K562 (cell line): Measurements from ENCODE around the gene PET100. TPM values are rescaled to one million over a fixed set of nuclear protein-coding genes. Genes with fewer than 3 reads are reported as not detected.

ENCODE experiments used
- ADNP ChIP-seq: fragments of 200-800 bp; sonication (Bioruptor generic); IDR thresholded peaks from 2 replicates; pipeline ENCODE4 v1.6.1; 2016; ENCODE audit warnings: missing genetic modification characterization, missing compliant biosample characterization
- MAZ ChIP-seq, 2 experiments: fragments of 450-650 bp in 1 of 2; sonication (generic) in 1 of 2; formaldehyde crosslinking; IDR thresholded peaks in 1 of 2; conservative IDR thresholded peaks in 1 of 2; 2 replicates each; pipeline versions ENCODE4 v1.4.0 to v1.5.0; 2020; ENCODE audit warnings: mild to moderate bottlenecking in 1 of 2, missing genetic modification reagents in 1 of 2
- NCOA4 ChIP-seq: fragments of 450-650 bp; IDR thresholded peaks from 2 replicates; pipeline ENCODE4 v1.6.1; 2018; ENCODE audit warnings: mild to moderate bottlenecking; ENCODE audit not compliant: partially characterized antibody
- NFIC ChIP-seq: fragments of 450-650 bp; IDR thresholded peaks from 2 replicates; pipeline ENCODE4 v1.6.1; 2017; ENCODE audit warnings: mild to moderate bottlenecking, inconsistent platforms
- NONO ChIP-seq, 2 experiments: fragments of 200-400 bp in 1 of 2; fragments of 450-650 bp in 1 of 2; formaldehyde crosslinking in 1 of 2; IDR thresholded peaks; 2 replicates each; pipeline ENCODE4 v1.6.1; 2017; ENCODE audit warnings: low read depth in 2 of 2, mild to moderate bottlenecking in 2 of 2, moderate library complexity in 2 of 2, low read length in 1 of 2
- POU5F1 ChIP-seq: fragments of 150-350 bp; IDR thresholded peaks from 2 replicates; pipeline ENCODE4 v1.6.1; 2014; ENCODE audit warnings: borderline replicate concordance, low read length, low read depth, mild to moderate bottlenecking; ENCODE audit not compliant: partially characterized antibody
- TAF15 ChIP-seq: fragments of 200-400 bp; formaldehyde crosslinking; IDR thresholded peaks from 2 replicates; pipeline ENCODE4 v1.6.1; 2017; ENCODE audit warnings: mild to moderate bottlenecking, low read depth, low read length, moderate library complexity
- TAF7 ChIP-seq: fragments of 450-650 bp; IDR thresholded peaks from 2 replicates; pipeline ENCODE4 v1.6.1; 2016; ENCODE audit warnings: missing genetic modification characterization, missing compliant biosample characterization
- XRCC4 ChIP-seq: IDR thresholded peaks from one replicate; pipeline ENCODE4 v1.6.1; 2011; ENCODE audit not compliant: insufficient read depth, insufficient read length; ENCODE audit errors: extremely low read depth
- XRCC5 ChIP-seq: fragments of 200-400 bp; formaldehyde crosslinking; IDR thresholded peaks from 2 replicates; pipeline ENCODE4 v1.6.1; 2017; ENCODE audit warnings: low read depth, mild to moderate bottlenecking, low read length
- ZNF217 ChIP-seq: sonication (generic); formaldehyde crosslinking; IDR thresholded peaks from 2 replicates; pipeline ENCODE4 v1.8.0; 2022; ENCODE audit warnings: mild to moderate bottlenecking, missing genetic modification reagents
- ZNF644 ChIP-seq: fragments of 200-800 bp; sonication (Bioruptor generic); IDR thresholded peaks from 2 replicates; pipeline ENCODE4 v1.6.1; 2016; ENCODE audit warnings: low read depth, missing genetic modification characterization, missing compliant biosample characterization
- polyA plus RNA-seq, 8 experiments: library from polyadenylated mRNA; depleted of rRNA in 4 of 8; stranded (reverse) in 5 of 8; unstranded in 3 of 8; fragments of >200 nt; fragmentation: Nextera tagmentation in 2 of 8; fragmentation: Illumina TruSeq in 1 of 8; extraction: Ambion mirVana in 2 of 8; extraction: Trizol in 1 of 8; gene quantifications; 2 replicates each; pipeline versions ENCODE4 v1.2.1 to v1.2.3, GENCODE V29; 2011 to 2014; ENCODE audit warnings: inconsistent platforms in 1 of 8, missing spikeins in 1 of 8
- total RNA-seq, 7 experiments: library from RNA; depleted of rRNA in 6 of 7; stranded (reverse); fragments of >200 nt in 6 of 7; fragmentation: Illumina TruSeq in 2 of 7; extraction: Trizol in 2 of 7; gene quantifications; 2 replicates each; pipeline versions ENCODE4 v1.2.1 to v1.2.3, GENCODE V29; 2011 to 2021; ENCODE audit warnings: low replicate concordance in 1 of 7
- TF ChIP-seq, protein P1 (sequence below): IDR thresholded peaks from 2 replicates; pipeline ENCODE4 v1.6.1; 2011; ENCODE audit not compliant: insufficient read length; ENCODE audit errors: extremely low read depth
- TF ChIP-seq, protein P2 (sequence below), 3 experiments: fragments of 200-800 bp in 1 of 3; sonication (Bioruptor generic) in 1 of 3; sonication (generic) in 1 of 3; formaldehyde crosslinking in 1 of 3; IDR thresholded peaks; 2 replicates each; pipeline versions ENCODE4 v1.6.1 to v1.8.0; 2016 to 2022; ENCODE audit warnings: mild to moderate bottlenecking in 2 of 3, missing compliant biosample characterization in 2 of 3, missing genetic modification characterization in 2 of 3, missing genetic modification reagents in 1 of 3
- TF ChIP-seq, protein P3 (sequence below): sonication (generic); formaldehyde crosslinking; IDR thresholded peaks from 2 replicates; pipeline ENCODE4 v1.8.0; 2022; ENCODE audit warnings: missing genetic modification reagents, mild to moderate bottlenecking, borderline replicate concordance
- TF ChIP-seq, protein P4 (sequence below): fragments of 250-450 bp; sonication (Bioruptor Pico); IDR thresholded peaks from 2 replicates; pipeline ENCODE4 v1.5.0; 2020; ENCODE audit warnings: mild to moderate bottlenecking
- TF ChIP-seq, protein P5 (sequence below): sonication (generic); formaldehyde crosslinking; IDR thresholded peaks from 2 replicates; pipeline ENCODE4 v1.8.1; 2023; ENCODE audit warnings: mild to moderate bottlenecking, missing genetic modification reagents
- TF ChIP-seq, protein P6 (sequence below): sonication (generic); formaldehyde crosslinking; IDR thresholded peaks from 2 replicates; pipeline ENCODE4 v1.9.0; 2022; ENCODE audit warnings: mild to moderate bottlenecking, missing genetic modification reagents

PET100 gene
- total and polyA plus RNA-seq, 9 of the 15 experiments (the other 6 are each of a cell fraction or from before 2014, with no cell fraction given): 62.3 to 351 (median 98.3) TPM

DNA sequence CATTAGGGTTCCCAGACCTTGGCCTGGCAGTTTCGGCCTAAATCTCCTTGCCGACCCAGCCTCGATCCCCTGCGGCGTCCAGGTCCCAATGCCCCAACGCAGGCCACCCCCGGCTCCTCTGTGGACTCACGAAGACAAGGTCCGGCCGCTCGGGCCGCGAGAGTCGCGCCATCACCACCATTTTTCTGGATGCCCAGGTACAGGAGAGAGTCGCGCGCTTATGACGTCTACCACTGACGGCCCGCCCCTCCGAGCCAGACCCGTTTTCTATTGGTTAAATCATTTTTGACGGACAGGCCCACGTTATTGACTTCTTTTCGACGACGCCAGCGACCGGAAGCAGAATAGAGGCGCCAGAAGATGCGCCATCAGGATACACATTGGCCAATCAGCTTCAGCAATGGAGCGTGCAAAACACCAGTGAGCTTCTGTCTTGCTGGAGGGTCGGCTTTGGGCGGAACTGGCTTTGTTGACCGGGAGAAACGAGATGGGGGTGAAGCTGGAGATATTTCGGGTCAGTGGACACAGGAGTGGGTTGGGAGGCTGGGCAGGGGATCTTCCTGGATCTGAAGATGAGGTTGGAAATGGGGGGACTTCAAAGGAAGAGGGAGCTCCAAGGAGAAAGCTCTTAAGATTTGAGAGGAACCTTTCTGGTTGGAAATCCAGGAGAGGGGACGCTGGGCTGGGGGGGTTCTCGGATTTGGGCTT, at the start of gene PET100, which contains the start of gene XAB2 (continued):
- TF ChIP-seq, protein P1, sequence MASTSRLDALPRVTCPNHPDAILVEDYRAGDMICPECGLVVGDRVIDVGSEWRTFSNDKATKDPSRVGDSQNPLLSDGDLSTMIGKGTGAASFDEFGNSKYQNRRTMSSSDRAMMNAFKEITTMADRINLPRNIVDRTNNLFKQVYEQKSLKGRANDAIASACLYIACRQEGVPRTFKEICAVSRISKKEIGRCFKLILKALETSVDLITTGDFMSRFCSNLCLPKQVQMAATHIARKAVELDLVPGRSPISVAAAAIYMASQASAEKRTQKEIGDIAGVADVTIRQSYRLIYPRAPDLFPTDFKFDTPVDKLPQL: no peak
- no peak for TF ChIP-seq XRCC4
- TF ChIP-seq NFIC: no peak
- TF ChIP-seq, protein P2, sequence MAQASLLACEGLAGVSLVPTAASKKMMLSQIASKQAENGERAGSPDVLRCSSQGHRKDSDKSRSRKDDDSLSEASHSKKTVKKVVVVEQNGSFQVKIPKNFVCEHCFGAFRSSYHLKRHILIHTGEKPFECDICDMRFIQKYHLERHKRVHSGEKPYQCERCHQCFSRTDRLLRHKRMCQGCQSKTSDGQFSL (CRISPR knock-in tag; IDR thresholded peaks at IDR 0.05): no peak
- TF ChIP-seq, protein P2 (tag; IDR thresholded peaks at IDR 0.05): peak in 1 of 2 experiments; percentile 67; a peak in 1 of 4 replicates
- TF ChIP-seq, protein P3, sequence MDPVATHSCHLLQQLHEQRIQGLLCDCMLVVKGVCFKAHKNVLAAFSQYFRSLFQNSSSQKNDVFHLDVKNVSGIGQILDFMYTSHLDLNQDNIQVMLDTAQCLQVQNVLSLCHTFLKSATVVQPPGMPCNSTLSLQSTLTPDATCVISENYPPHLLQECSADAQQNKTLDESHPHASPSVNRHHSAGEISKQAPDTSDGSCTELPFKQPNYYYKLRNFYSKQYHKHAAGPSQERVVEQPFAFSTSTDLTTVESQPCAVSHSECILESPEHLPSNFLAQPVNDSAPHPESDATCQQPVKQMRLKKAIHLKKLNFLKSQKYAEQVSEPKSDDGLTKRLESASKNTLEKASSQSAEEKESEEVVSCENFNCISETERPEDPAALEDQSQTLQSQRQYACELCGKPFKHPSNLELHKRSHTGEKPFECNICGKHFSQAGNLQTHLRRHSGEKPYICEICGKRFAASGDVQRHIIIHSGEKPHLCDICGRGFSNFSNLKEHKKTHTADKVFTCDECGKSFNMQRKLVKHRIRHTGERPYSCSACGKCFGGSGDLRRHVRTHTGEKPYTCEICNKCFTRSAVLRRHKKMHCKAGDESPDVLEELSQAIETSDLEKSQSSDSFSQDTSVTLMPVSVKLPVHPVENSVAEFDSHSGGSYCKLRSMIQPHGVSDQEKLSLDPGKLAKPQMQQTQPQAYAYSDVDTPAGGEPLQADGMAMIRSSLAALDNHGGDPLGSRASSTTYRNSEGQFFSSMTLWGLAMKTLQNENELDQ (CRISPR knock-in tag): no peak
- TF ChIP-seq, protein P4, sequence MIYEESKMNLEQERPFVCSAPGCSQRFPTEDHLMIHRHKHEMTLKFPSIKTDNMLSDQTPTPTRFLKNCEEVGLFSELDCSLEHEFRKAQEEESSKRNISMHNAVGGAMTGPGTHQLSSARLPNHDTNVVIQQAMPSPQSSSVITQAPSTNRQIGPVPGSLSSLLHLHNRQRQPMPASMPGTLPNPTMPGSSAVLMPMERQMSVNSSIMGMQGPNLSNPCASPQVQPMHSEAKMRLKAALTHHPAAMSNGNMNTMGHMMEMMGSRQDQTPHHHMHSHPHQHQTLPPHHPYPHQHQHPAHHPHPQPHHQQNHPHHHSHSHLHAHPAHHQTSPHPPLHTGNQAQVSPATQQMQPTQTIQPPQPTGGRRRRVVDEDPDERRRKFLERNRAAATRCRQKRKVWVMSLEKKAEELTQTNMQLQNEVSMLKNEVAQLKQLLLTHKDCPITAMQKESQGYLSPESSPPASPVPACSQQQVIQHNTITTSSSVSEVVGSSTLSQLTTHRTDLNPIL (CRISPR knock-in tag): no peak
- no peak for TF ChIP-seq ZNF644 (tag)
- no peak for TF ChIP-seq NONO (IDR thresholded peaks at IDR 0.05; ENCODE audit: low read depth in 2 of 2, low read length in 1 of 2)
- TF ChIP-seq MAZ (CRISPR knock-in tag; conservative IDR thresholded peaks at IDR 0.05 in 1 of 2, IDR thresholded peaks at IDR 0.05 in 1 of 2): peak; percentile 2 to 25; a peak in 2 of 4 replicates
- no peak for TF ChIP-seq ADNP
- no peak for TF ChIP-seq NCOA4
- TF ChIP-seq TAF15: no peak
- TF ChIP-seq XRCC5: 0 out of 2 replicates have a peak, but pooled peaks have one; percentile 55
- TF ChIP-seq POU5F1: peak; percentile 28
- TF ChIP-seq ZNF217 (CRISPR knock-in tag): no peak
- TF ChIP-seq, protein P5, sequence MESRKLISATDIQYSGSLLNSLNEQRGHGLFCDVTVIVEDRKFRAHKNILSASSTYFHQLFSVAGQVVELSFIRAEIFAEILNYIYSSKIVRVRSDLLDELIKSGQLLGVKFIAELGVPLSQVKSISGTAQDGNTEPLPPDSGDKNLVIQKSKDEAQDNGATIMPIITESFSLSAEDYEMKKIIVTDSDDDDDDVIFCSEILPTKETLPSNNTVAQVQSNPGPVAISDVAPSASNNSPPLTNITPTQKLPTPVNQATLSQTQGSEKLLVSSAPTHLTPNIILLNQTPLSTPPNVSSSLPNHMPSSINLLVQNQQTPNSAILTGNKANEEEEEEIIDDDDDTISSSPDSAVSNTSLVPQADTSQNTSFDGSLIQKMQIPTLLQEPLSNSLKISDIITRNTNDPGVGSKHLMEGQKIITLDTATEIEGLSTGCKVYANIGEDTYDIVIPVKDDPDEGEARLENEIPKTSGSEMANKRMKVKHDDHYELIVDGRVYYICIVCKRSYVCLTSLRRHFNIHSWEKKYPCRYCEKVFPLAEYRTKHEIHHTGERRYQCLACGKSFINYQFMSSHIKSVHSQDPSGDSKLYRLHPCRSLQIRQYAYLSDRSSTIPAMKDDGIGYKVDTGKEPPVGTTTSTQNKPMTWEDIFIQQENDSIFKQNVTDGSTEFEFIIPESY (CRISPR knock-in tag): no peak
- TF ChIP-seq, protein P6, sequence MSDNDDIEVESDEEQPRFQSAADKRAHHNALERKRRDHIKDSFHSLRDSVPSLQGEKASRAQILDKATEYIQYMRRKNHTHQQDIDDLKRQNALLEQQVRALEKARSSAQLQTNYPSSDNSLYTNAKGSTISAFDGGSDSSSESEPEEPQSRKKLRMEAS (CRISPR knock-in tag): no peak; the same call in 1 of the 2 replicates
- TF ChIP-seq TAF7 (tag): peak; percentile 57
